Cardiac septum (tissue), 1 donor: ENCODE data around the gene UROC1. TPM values are rescaled to one million over a fixed set of nuclear protein-coding genes. Genes with fewer than 3 reads are reported as not detected.
A peak's percentile ranks its signal among the peaks of the same experiment; 100 is the strongest.

ENCODE experiments used
- DNase-seq: peaks from one replicate; pipeline ENCODE4 v3.0.0-alpha.2; 2020; ENCODE audit warnings: low spot score
- intact Hi-C: fragments of 100-400 bp; cut with DNase I; formaldehyde crosslinking; loops from one replicate; pipeline ENCODE4 v1.14.0; 2022
- total RNA-seq: library from RNA; stranded (reverse); fragmentation: NEBNext Ultra II Directional; extraction: Animal tissue kit (Norgen Biotek cat#: 25700); gene quantifications from one replicate; pipeline ENCODE4 v1.2.1, GENCODE V29; 2021
- donor health status: DM: no; HTN: no; CAD: no.

UROC1 gene
- total RNA-seq, 1 donor from 2014 or later: not detected

GRCh38 chr3:126438746-126439145 is 78.8 kb downstream of the UROC1 start:
- peak; percentile 53 for DNase-seq

GRCh38 chr3:126438186-126438585 is 79.4 kb downstream of the UROC1 start:
- DNase-seq: no peak
- intact Hi-C loops: no loop called here

More at GRCh38 chr3:126438746-126439145, 78.8 kb downstream of the UROC1 start:
- intact Hi-C loops: no loop called here

GRCh38 chr3:126436826-126437717 is 80.5 kb downstream of the UROC1 start:
- peak; percentile 61 for DNase-seq
- intact Hi-C loops: no loop called here

- no peak for DNase-seq
- intact Hi-C loops: no loop called here
Observed at GRCh38 chr3:126435456-126436315, 81.9 kb downstream of the UROC1 start.

- intact Hi-C loops: loop anchor here (5.0 kb wide), 1 partner anchor 32 kb away; no protein-coding TSS in a partner anchor
Observed at GRCh38 chr3:126434931-126435411, 82.6 kb downstream of the UROC1 start.

GRCh38 chr3:126434264-126434590 is 83.3 kb downstream of the UROC1 start:
- intact Hi-C loops: loop anchor here (5.0 kb wide), 1 partner anchor 33 kb away; no protein-coding TSS in a partner anchor
- DNase-seq: no peak

More at GRCh38 chr3:126434931-126435411, 82.6 kb downstream of the UROC1 start:
- no peak for DNase-seq

- intact Hi-C loops: loop anchor here (5.0 kb wide), 1 partner anchor 34 kb away; no protein-coding TSS in a partner anchor
- DNase-seq: peak; percentile 88
Observed at GRCh38 chr3:126433496-126434263, 83.9 kb downstream of the UROC1 start.

GRCh38 chr3:126433105-126433430 is 84.5 kb downstream of the UROC1 start:
- DNase-seq: peak; percentile 74
- intact Hi-C loops: loop anchor here (5.0 kb wide), 1 partner anchor 34 kb away; no protein-coding TSS in a partner anchor

GRCh38 chr3:126432361-126433104 is 85.0 kb downstream of the UROC1 start:
- DNase-seq: no peak
- intact Hi-C loops: loop anchor here (5.0 kb wide), 1 partner anchor 35 kb away; no protein-coding TSS in a partner anchor

Other genes starting within 250 kb of the UROC1 start
- 11.5 TPM for gene KLF15, start 160.4 kb downstream of the UROC1 start, total RNA-seq
- gene CFAP100, start 122.9 kb downstream of the UROC1 start, total RNA-seq: not detected
- 22.0 TPM for gene ZXDC, start 41.9 kb downstream of the UROC1 start, total RNA-seq
- gene CHST13, start 6.4 kb upstream of the UROC1 start, total RNA-seq: 0.16 TPM
- gene C3orf22, start 41.2 kb upstream of the UROC1 start, total RNA-seq: not detected
- 5.1 TPM for gene TXNRD3, start 137.4 kb upstream of the UROC1 start, total RNA-seq
- 12.1 TPM for gene CHCHD6, start 186.5 kb upstream of the UROC1 start, total RNA-seq